ENCODE data around the gene MAP3K8. TPM values are rescaled to one million over a fixed set of nuclear protein-coding genes. Genes with fewer than 3 reads are reported as not detected.

The MAP3K8 gene
- total and polyA plus RNA-seq, 9 of the 15 experiments (the other 6 are each of a cell fraction or from before 2014, with no cell fraction given) = 6.9 to 23.6 (median 13.6) TPM

DNA sequence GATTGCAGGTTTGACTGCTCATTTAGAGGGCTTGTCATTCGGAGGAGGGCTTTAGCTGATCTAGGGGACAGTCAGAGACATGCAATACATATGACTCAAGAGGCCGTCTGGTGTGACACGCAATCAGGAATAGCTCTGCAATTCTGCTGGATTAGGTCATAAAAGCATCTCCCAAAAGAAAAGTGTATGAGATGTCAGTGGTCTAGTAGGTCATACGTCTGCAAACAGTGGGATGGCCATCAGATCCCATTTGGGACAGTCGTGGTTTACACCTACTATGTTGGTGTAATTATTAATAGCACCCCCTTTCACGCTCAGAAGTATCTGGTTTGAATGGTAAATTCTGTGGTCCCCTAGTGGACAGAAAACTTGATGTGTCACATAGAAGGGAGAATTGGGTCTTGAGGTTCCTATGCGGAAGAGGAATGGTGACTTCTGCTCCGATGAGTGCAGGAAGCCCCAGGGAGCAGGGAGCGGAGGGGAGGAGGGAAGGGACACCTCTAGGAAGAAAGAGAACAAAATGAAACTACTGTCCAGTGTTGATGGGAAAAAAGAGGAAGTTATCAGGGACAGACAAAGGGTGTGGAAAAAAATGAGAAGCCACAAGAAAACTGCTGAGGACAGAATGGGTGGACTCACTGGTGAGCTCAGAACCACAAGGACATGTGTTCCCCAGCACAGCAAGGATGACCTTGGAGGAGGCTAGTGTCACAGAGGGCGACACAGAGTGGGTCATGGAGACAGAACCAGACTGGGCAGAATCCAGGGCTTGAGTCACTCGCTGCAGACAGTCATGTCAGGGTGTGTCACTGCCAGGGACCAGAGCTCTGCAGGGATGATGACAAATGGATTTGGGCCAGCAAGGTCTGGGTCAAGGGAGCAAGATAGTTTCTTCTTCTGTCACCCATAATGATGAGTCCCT is 59.9 kb downstream of the MAP3K8 start (continued):
- TF ChIP-seq, protein P1, sequence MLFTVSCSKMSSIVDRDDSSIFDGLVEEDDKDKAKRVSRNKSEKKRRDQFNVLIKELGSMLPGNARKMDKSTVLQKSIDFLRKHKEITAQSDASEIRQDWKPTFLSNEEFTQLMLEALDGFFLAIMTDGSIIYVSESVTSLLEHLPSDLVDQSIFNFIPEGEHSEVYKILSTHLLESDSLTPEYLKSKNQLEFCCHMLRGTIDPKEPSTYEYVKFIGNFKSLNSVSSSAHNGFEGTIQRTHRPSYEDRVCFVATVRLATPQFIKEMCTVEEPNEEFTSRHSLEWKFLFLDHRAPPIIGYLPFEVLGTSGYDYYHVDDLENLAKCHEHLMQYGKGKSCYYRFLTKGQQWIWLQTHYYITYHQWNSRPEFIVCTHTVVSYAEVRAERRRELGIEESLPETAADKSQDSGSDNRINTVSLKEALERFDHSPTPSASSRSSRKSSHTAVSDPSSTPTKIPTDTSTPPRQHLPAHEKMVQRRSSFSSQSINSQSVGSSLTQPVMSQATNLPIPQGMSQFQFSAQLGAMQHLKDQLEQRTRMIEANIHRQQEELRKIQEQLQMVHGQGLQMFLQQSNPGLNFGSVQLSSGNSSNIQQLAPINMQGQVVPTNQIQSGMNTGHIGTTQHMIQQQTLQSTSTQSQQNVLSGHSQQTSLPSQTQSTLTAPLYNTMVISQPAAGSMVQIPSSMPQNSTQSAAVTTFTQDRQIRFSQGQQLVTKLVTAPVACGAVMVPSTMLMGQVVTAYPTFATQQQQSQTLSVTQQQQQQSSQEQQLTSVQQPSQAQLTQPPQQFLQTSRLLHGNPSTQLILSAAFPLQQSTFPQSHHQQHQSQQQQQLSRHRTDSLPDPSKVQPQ (CRISPR knock-in tag; IDR thresholded peaks at IDR 0.05; ENCODE audit: borderline replicate concordance) = no peak
- TF ChIP-seq, protein P2, sequence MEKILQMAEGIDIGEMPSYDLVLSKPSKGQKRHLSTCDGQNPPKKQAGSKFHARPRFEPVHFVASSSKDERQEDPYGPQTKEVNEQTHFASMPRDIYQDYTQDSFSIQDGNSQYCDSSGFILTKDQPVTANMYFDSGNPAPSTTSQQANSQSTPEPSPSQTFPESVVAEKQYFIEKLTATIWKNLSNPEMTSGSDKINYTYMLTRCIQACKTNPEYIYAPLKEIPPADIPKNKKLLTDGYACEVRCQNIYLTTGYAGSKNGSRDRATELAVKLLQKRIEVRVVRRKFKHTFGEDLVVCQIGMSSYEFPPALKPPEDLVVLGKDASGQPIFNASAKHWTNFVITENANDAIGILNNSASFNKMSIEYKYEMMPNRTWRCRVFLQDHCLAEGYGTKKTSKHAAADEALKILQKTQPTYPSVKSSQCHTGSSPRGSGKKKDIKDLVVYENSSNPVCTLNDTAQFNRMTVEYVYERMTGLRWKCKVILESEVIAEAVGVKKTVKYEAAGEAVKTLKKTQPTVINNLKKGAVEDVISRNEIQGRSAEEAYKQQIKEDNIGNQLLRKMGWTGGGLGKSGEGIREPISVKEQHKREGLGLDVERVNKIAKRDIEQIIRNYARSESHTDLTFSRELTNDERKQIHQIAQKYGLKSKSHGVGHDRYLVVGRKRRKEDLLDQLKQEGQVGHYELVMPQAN (IDR thresholded peaks at IDR 0.05; ENCODE audit: borderline replicate concordance) = no peak
- no peak for TF ChIP-seq KLF10 (CRISPR knock-in tag; IDR thresholded peaks at IDR 0.05)
- no peak for TF ChIP-seq NR1H2 (CRISPR knock-in tag; IDR thresholded peaks at IDR 0.05)
- TF ChIP-seq TFAM (CRISPR knock-in tag; conservative IDR thresholded peaks at IDR 0.05) = no peak
- TF ChIP-seq NFIX (CRISPR knock-in tag; IDR thresholded peaks at IDR 0.05; ENCODE audit: low read depth) = no peak
- TF ChIP-seq, protein P3, sequence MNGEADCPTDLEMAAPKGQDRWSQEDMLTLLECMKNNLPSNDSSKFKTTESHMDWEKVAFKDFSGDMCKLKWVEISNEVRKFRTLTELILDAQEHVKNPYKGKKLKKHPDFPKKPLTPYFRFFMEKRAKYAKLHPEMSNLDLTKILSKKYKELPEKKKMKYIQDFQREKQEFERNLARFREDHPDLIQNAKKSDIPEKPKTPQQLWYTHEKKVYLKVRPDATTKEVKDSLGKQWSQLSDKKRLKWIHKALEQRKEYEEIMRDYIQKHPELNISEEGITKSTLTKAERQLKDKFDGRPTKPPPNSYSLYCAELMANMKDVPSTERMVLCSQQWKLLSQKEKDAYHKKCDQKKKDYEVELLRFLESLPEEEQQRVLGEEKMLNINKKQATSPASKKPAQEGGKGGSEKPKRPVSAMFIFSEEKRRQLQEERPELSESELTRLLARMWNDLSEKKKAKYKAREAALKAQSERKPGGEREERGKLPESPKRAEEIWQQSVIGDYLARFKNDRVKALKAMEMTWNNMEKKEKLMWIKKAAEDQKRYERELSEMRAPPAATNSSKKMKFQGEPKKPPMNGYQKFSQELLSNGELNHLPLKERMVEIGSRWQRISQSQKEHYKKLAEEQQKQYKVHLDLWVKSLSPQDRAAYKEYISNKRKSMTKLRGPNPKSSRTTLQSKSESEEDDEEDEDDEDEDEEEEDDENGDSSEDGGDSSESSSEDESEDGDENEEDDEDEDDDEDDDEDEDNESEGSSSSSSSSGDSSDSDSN (IDR thresholded peaks at IDR 0.05; ENCODE audit: borderline replicate concordance in 1 of 2, low read depth in 2 of 2, low read length in 2 of 2) = no peak
- TF ChIP-seq HCFC1 (IDR thresholded peaks at IDR 0.05; ENCODE audit: low read depth, low read length) = no peak
- TF ChIP-seq TEAD2 (tag; IDR thresholded peaks at IDR 0.05) = no peak
- no peak for TF ChIP-seq SP2 (IDR thresholded peaks at IDR 0.05; ENCODE audit: extremely low read depth, low read depth, low read length, poor library complexity, severe bottlenecking)
- no peak for TF ChIP-seq ZEB2 (IDR thresholded peaks at IDR 0.05)
- no peak for TF ChIP-seq ZNF76 (CRISPR knock-in tag; IDR thresholded peaks at IDR 0.05; ENCODE audit: borderline replicate concordance)
- TF ChIP-seq RUNX1 (IDR thresholded peaks at IDR 0.05; ENCODE audit: low read depth) = no peak
- TF ChIP-seq ZNF224 (CRISPR knock-in tag; IDR thresholded peaks at IDR 0.05) = no peak
- TF ChIP-seq TBP (optimal IDR thresholded peaks at IDR 0.05; ENCODE audit: low read depth, low read length) = no peak
